CD4-positive, alpha-beta T cell (primary cell): Measurements from ENCODE around the gene PDE7B. TPM values are rescaled to one million over a fixed set of nuclear protein-coding genes. Genes with fewer than 3 reads are reported as not detected.

ENCODE experiments used
- ATAC-seq: fragments of 200-7000 bp; cut with Tn5 transposase; one replicate; pipeline ENCODE4 v1.10.0; 2022; ENCODE audit warnings: mild to moderate bottlenecking; ENCODE audit not compliant: poor library complexity
- CTCF ChIA-PET: fragments of 350-600 bp; sonication (Branson Sonifier 250); formaldehyde crosslinking; loops from one replicate; lab custom pipeline; 2021; ENCODE audit warnings: antibody characterized with exemption, inconsistent platforms; lab: Charles Lee
- POLR2A ChIA-PET: fragments of 350-600 bp; sonication (Branson Sonifier 250); formaldehyde crosslinking; loops from one replicate; lab custom pipeline; 2021; ENCODE audit warnings: antibody characterized with exemption, inconsistent platforms; lab: Charles Lee
- DNase-seq, 14 experiments: peaks; one replicate each; pipeline ENCODE4 v3.0.0-alpha.2; 2013 to 2020; ENCODE audit warnings: mixed read lengths in 2 of 14
- H3K27ac ChIP-seq, 2 donors: one replicate each; pipeline versions ENCODE4 v1.5.1 to v1.7.0; 2013; ENCODE audit warnings: low read length in 2 of 2, low read depth in 1 of 2, mild to moderate bottlenecking in 1 of 2
- H3K27me3 ChIP-seq, 2 experiments: 1 replicate in 1 of 2; 2 replicates in 1 of 2; pipeline versions ENCODE4 v1.6.1 to v1.7.0; 2013; ENCODE audit warnings: low read length in 2 of 2, control low read depth in 1 of 2, mild to moderate bottlenecking in 1 of 2, moderate library complexity in 1 of 2; ENCODE audit not compliant: insufficient read depth in 2 of 2, control insufficient read depth in 1 of 2
- H3K36me3 ChIP-seq: one replicate; pipeline ENCODE4 v1.6.1; 2013; ENCODE audit warnings: low read length, control low read depth; ENCODE audit not compliant: insufficient read depth
- H3K4me1 ChIP-seq: one replicate; pipeline ENCODE4 v1.6.1; 2013; ENCODE audit warnings: low read length, control low read depth; ENCODE audit not compliant: insufficient read depth
- H3K4me3 ChIP-seq: one replicate; pipeline ENCODE4 v1.5.1; 2013; ENCODE audit warnings: mild to moderate bottlenecking, low read length, moderate library complexity
- H3K9me3 ChIP-seq, 2 experiments: 1 replicate in 1 of 2; 2 replicates in 1 of 2; pipeline versions ENCODE4 v1.6.1 to v1.7.0; 2013; ENCODE audit warnings: low read length in 2 of 2, mild to moderate bottlenecking in 2 of 2, control low read depth in 1 of 2, moderate library complexity in 1 of 2; ENCODE audit not compliant: control insufficient read depth in 1 of 2, insufficient read depth in 1 of 2
- H3K27ac Mint-ChIP-seq: one replicate; pipeline ENCODE4 v1.8.0; 2020; ENCODE audit warnings: mixed read lengths
- H3K27me3 Mint-ChIP-seq: one replicate; pipeline ENCODE4 v1.8.0; 2021; ENCODE audit warnings: mixed read lengths
- H3K36me3 Mint-ChIP-seq: one replicate; pipeline ENCODE4 v1.8.0; 2021; ENCODE audit warnings: low read depth, mixed read lengths
- H3K4me1 Mint-ChIP-seq: one replicate; pipeline ENCODE4 v1.8.0; 2021; ENCODE audit warnings: low read depth, mixed read lengths
- H3K4me3 Mint-ChIP-seq: one replicate; pipeline ENCODE4 v1.8.0; 2020; ENCODE audit warnings: mild to moderate bottlenecking, mixed read lengths
- H3K9me3 Mint-ChIP-seq: one replicate; pipeline ENCODE4 v1.8.0; 2020; ENCODE audit warnings: mixed read lengths
- intact Hi-C, 2 experiments: fragments of 100-400 bp; cut with DNase I in 1 of 2; cut with micrococcal nuclease in 1 of 2; formaldehyde crosslinking; loops; one replicate each; pipeline versions ENCODE4 v1.15.1 to v1.9.0; 2023 to 2025; cut with DNase I, micrococcal nuclease
- total RNA-seq, 174 experiments: library from RNA in 2 of 174; stranded (reverse) in 2 of 174; gene quantifications; one replicate each; pipeline ENCODE4 v1.2.3 and lab custom pipeline; 2021 to 2026
- TF ChIP-seq, protein P1 (sequence below): fragments of 200-600 bp; IDR thresholded peaks from one replicate; pipeline ENCODE4 v1.8.0; 2022; ENCODE audit warnings: antibody characterized with exemption, mild to moderate bottlenecking

PDE7B gene
- total RNA-seq, 2 experiments from 2014 or later = 0.25 to 0.34 TPM

GRCh38 chr6:136014454-136015437, 163.2 kb downstream of the PDE7B start:
- Mint-ChIP-seq H3K36me3 (no peaks in the 10 kb centered on the region), H3K9me3 (peaks cover 3% of the 10 kb centered on the region), H3K4me1 (no peaks in the 10 kb centered on the region), H3K27ac (no peak overlapping the region), H3K4me3 (no peak overlapping the region), H3K27me3 (no peaks in the 10 kb centered on the region)
- Histone ChIP-seq H3K27ac (no peak overlapping the region), H3K9me3 (no peaks in the 10 kb centered on the region), H3K27me3 (no peaks in the 10 kb centered on the region), H3K4me3 (no peak overlapping the region), H3K4me1 (no peaks in the 10 kb centered on the region), H3K36me3 (no peaks in the 10 kb centered on the region)
- TF ChIP-seq, protein P1, sequence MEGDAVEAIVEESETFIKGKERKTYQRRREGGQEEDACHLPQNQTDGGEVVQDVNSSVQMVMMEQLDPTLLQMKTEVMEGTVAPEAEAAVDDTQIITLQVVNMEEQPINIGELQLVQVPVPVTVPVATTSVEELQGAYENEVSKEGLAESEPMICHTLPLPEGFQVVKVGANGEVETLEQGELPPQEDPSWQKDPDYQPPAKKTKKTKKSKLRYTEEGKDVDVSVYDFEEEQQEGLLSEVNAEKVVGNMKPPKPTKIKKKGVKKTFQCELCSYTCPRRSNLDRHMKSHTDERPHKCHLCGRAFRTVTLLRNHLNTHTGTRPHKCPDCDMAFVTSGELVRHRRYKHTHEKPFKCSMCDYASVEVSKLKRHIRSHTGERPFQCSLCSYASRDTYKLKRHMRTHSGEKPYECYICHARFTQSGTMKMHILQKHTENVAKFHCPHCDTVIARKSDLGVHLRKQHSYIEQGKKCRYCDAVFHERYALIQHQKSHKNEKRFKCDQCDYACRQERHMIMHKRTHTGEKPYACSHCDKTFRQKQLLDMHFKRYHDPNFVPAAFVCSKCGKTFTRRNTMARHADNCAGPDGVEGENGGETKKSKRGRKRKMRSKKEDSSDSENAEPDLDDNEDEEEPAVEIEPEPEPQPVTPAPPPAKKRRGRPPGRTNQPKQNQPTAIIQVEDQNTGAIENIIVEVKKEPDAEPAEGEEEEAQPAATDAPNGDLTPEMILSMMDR = no peak
- ChIA-PET POLR2A (no interaction called here), CTCF (no interaction called here)
- ATAC-seq (no peak), DNase-seq (no peak)
- intact Hi-C loops = no loop called here

GRCh38 chr6:136015531-136015930, 164.0 kb downstream of the PDE7B start:
- TF ChIP-seq, protein P1 = no peak
- Histone ChIP-seq H3K4me3 (no peak overlapping the region), H3K4me1 (no peaks in the 10 kb centered on the region), H3K27me3 (no peaks in the 10 kb centered on the region), H3K36me3 (no peaks in the 10 kb centered on the region), H3K9me3 (no peaks in the 10 kb centered on the region), H3K27ac (no peak overlapping the region)
- ATAC-seq = no peak
- Mint-ChIP-seq H3K4me1 (no peaks in the 10 kb centered on the region), H3K4me3 (no peak overlapping the region), H3K27me3 (no peaks in the 10 kb centered on the region), H3K27ac (no peak overlapping the region), H3K36me3 (no peaks in the 10 kb centered on the region), H3K9me3 (no peaks in the 10 kb centered on the region)
- CTCF ChIA-PET = no interaction called here
- POLR2A ChIA-PET = no interaction called here
- no peak for DNase-seq
- intact Hi-C loops = no loop called here

DNA sequence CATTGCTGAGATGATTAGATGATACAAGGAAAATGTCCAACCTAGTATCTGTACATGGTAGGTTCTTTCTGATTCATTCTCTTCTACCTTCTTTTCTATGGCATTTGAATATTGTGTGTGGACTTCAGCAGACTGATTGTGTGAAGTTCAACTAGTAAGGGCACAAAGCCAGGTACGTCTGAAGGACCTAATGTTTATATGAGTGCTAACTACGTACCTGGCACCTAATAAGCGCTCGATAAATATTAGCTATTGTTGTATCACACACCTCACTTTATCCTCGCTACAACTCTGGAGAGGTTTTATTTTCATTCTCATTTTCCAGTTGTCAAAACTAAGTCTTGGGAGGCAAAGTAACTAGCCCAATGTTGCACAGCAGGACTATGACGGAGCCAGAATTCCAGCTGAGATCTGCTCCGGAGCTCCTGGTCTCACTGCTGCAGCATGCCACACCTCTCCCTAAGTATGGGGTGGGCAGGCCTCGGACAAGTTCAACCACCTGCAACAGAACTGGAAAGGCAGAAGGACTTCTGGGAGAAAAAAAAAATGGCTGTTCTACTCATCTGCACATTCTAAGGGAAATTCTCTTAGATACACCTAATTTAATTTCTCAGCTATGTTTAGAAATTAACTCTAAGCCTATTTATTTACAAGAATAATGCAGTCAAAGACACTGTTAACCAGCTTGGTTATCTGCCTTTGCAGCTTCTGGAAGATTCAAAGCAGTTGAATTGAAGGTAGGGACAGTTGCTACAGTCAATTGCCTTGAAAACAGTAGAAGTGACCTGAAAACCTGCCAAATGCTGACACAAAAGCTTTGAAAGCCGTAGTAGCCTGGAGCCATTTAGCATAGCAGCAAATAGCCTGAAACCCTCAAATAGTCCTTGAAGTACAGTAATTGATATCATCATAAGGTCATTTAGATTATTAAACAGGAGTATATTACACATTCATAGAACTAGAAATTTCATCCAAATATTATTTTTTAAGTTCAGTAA, 165.0 kb downstream of the PDE7B start:
- no peaks in the 10 kb centered on the region for H3K4me1 ChIP-seq
- DNase-seq (no peak), ATAC-seq (no peak)
- no peaks in the 10 kb centered on the region for H3K4me1 Mint-ChIP-seq
- no peak overlapping the region for H3K27ac ChIP-seq
- H3K27ac Mint-ChIP-seq = no peak overlapping the region
- no peak overlapping the region for H3K4me3 ChIP-seq
- H3K27me3 ChIP-seq = no peaks in the 10 kb centered on the region
- ChIA-PET POLR2A (interaction anchor here (0.7 kb wide), 1 partner anchor 74 kb away, joined by 3 read pairs; no protein-coding TSS in a partner anchor), CTCF (no interaction called here)
- H3K36me3 Mint-ChIP-seq = no peaks in the 10 kb centered on the region
- H3K27me3 Mint-ChIP-seq = no peaks in the 10 kb centered on the region
- TF ChIP-seq, protein P1 = no peak
- no peaks in the 10 kb centered on the region for H3K9me3 Mint-ChIP-seq
- H3K9me3 ChIP-seq = no peaks in the 10 kb centered on the region
- intact Hi-C loops = no loop called here
- H3K4me3 Mint-ChIP-seq = no peak overlapping the region
- no peaks in the 10 kb centered on the region for H3K36me3 ChIP-seq
